Retinal pigment epithelial cell (primary cell): ENCODE data around the gene PLCG2.

Experiments
- DNase-seq: peaks from one replicate; pipeline ENCODE4 v3.0.0-alpha.2; 2010; ENCODE audit warnings: low read depth
- H3K4me3 ChIP-seq: 2 replicates; pipeline ENCODE4 v1.5.1; 2011; ENCODE audit warnings: mild to moderate bottlenecking, low read length, control low read depth, moderate library complexity
- TF ChIP-seq, protein P1 (sequence below): conservative IDR thresholded peaks from 2 replicates; pipeline ENCODE4 v1.5.1; 2011; ENCODE audit warnings: low read depth, low read length, control low read depth, inconsistent platforms

PLCG2 gene

DNA sequence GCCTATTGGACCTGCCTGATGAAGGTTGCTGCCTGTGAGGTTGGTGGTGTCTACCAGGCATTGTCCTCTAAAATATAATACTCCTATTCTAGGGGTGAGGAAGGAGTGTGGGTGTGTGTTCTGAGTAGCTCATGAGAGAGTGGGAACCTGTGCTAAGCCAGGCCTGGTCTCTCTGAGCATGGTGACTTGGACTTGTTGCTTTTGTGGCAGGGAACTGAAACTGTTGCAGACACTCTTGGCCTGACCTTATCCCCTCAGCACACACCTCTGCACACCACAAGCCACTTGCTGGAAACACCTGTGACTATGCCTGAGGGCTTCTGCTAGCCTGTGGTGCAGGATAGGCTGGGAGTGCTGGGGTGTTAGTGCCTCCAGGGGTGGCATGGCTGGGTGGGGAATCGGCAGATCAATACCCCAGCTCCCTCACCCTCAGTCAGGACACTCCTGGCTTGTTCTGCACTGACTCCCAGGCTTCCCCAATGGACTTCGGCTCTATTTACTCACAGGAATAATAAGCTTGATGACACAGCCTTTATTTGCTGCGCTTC, 29.9 kb downstream of the PLCG2 start:
- DNase-seq, result no peak
- H3K4me3 ChIP-seq, result no peak overlapping the region
- TF ChIP-seq, protein P1, sequence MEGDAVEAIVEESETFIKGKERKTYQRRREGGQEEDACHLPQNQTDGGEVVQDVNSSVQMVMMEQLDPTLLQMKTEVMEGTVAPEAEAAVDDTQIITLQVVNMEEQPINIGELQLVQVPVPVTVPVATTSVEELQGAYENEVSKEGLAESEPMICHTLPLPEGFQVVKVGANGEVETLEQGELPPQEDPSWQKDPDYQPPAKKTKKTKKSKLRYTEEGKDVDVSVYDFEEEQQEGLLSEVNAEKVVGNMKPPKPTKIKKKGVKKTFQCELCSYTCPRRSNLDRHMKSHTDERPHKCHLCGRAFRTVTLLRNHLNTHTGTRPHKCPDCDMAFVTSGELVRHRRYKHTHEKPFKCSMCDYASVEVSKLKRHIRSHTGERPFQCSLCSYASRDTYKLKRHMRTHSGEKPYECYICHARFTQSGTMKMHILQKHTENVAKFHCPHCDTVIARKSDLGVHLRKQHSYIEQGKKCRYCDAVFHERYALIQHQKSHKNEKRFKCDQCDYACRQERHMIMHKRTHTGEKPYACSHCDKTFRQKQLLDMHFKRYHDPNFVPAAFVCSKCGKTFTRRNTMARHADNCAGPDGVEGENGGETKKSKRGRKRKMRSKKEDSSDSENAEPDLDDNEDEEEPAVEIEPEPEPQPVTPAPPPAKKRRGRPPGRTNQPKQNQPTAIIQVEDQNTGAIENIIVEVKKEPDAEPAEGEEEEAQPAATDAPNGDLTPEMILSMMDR, result no peak

DNA sequence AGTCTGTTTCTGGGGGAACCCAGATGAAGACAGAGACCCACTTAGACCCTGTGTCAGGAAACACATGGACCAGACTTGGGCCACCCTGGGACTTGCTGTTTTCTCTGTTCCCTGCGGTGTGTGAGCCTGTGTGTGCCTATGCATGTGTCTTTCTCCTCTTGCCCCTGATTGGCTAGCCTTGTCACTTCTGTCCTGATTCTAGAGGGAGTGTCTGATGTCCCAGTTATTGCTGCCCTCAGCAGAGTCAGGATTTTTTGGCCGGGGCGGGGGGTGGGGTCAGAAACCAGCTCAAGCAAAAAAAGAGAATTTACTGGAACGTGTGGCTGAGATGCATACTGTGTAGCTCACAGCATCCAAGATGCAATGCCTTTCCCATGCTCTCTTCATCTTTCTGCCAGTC, 30.5 kb downstream of the PLCG2 start:
- H3K4me3 ChIP-seq, result no peak overlapping the region
- no peak for DNase-seq
- TF ChIP-seq, protein P1, result no peak

DNA sequence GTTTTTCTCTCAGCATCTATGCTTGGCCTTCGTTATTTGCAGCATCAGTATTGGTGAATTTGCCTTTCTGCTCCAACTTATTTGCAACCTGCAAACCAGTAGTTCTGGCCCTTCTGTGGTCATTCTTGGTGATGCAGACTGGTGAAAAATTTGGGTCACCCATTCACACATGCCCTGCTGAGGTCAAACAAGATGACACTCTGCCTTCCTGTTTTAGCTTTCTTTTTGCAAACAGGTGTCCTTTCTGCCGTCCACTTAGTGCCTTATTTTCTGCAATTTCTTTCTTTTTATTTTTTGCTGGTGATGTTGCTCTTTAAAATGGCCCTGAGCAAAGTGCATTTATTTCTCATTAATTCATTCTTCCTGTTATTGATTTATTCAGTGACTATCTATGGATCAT, 31.3 kb downstream of the PLCG2 start:
- no peak overlapping the region for H3K4me3 ChIP-seq
- TF ChIP-seq, protein P1, result no peak
- no peak for DNase-seq

DNA sequence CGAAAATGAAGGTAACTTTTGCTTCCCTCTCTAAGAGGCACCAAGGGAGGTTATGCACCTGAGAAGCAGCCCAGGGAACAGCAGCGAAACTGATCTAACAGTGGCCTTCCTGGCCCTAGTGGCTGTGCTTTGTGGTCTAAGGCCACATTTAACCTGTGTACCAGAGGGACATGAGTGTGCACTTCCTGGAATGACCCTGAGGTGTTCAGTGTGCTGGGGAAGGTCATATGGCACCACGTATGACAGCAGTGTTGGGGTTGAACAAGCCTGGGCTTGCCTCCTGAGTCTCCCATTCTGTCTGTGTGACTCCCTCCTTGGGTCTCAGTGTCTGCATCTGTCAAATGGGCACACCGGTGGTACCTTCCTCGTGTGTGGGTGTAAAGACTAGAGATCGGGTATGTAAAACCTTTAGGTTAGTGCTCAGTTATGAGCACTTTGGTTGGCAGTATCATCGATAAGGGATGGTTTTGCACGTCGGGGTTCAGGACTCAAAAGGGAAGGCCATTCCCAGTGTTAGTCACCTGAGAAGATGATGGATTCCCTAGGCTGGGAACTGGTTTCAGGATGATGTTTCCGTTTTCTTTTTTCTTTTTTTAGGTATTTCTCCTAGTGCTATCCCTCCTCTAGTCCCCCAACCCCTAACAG, 31.9 kb downstream of the PLCG2 start:
- TF ChIP-seq, protein P1, result no peak
- no peak overlapping the region for H3K4me3 ChIP-seq
- no peak for DNase-seq

DNA sequence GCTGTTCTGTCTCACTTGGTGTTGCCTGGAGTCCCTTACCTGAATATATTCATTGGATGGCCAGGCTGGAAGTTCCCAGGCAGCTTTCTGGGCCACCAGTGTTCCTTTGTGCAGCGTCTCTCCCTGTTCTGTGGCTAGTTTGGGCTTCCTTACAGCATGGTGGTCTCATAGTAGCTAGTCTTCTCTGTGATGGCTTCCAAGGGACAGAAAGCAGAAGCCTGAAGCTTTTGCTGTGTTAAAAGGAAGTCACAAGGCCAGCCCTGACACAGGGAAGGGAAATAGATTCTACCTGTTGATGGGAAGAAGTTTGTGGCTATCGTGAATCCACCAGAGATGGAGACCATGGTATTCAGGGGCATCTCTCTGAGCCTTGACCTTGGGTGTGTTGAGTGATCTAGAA, 34.6 kb downstream of the PLCG2 start:
- no peak overlapping the region for H3K4me3 ChIP-seq
- no peak for DNase-seq
- TF ChIP-seq, protein P1, result no peak

DNA sequence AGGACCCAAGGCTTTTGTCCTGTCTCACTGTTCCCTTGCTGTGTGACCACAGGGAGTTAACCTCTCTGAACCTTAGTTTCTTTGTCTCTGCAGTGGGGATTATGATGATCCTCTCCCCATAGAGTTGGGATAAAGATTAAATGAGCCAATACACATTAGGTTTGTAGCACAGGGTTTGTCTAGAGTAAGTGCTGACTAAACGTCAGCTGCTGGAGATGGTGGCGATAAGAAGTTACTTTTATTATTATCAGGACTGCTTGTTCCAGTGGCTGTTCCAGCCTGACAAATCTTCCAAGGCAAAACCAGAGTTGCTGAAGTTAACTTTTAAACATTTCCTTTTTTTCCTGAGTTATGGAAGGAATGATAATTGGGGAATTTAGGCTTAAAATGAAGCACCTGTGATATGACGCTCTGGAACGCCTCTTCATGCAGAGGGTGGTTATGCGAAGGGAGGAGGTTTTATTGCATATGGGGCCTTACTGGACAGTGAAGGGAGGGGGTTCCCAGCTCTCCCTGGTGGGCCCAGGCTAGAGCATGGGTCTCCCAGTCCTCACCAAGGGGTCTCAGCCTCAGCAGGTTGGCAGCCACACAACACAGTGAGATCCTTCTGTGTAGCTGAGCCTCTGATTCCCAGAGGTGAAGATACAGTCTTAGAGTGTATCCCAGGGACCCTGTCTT, 35.8 kb downstream of the PLCG2 start:
- no peak overlapping the region for H3K4me3 ChIP-seq
- no peak for DNase-seq
- TF ChIP-seq, protein P1, result no peak

DNA sequence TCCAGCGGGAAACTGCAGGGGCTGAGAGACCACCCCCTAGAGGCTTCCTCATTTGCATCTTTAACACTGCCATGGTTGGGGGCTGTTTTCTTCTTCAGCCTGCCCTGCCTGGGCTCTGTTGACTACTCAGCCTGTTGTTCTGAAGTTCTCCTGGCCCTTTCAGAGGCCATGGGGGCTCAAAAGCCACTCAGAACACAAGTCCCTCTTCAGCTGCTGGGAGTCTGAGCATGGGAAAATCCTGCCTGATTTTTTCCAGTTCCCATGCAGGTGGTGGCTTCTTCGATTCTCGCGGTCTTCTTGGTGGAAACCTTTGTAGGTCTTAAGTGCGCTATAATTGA, 36.3 kb downstream of the PLCG2 start:
- no peak overlapping the region for H3K4me3 ChIP-seq
- TF ChIP-seq, protein P1, result no peak
- no peak for DNase-seq
